ENCODE results near the gene CDHR3. TPM values are rescaled to one million over a fixed set of nuclear protein-coding genes. Genes with fewer than 3 reads are reported as not detected.

The CDHR3 gene
- total RNA-seq, 1 experiment from 2014 or later = 9.2 TPM

DNA sequence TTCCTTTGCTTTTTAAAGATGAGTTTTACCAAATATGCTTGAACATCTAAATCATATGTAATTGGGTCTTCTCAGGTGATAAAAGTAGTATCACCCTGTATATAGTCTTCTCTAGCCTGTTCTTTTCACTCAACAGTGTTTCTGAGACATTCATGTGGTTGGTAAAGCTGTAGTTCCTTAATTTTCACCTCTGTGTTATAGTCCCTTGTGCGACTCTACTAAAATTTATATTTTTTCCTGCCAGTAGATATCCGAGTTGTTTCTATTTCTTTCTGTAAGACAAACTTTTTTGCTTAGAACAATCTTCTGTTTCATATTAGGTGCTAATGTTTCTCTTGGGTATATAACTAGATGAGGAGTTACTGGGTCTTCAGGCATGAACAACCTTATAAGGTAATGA lies 113.5 kb downstream of the CDHR3 start:
- ChIA-PET CTCF (no interaction called here), POLR2A (no interaction called here)
- TF ChIP-seq, protein P1, sequence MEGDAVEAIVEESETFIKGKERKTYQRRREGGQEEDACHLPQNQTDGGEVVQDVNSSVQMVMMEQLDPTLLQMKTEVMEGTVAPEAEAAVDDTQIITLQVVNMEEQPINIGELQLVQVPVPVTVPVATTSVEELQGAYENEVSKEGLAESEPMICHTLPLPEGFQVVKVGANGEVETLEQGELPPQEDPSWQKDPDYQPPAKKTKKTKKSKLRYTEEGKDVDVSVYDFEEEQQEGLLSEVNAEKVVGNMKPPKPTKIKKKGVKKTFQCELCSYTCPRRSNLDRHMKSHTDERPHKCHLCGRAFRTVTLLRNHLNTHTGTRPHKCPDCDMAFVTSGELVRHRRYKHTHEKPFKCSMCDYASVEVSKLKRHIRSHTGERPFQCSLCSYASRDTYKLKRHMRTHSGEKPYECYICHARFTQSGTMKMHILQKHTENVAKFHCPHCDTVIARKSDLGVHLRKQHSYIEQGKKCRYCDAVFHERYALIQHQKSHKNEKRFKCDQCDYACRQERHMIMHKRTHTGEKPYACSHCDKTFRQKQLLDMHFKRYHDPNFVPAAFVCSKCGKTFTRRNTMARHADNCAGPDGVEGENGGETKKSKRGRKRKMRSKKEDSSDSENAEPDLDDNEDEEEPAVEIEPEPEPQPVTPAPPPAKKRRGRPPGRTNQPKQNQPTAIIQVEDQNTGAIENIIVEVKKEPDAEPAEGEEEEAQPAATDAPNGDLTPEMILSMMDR (IDR thresholded peaks at IDR 0.05; ENCODE audit: insufficient read depth in 1 of 2, low read depth in 1 of 2, low read length in 1 of 2, severe bottlenecking in 1 of 2, unreplicated experiment in 1 of 2) = no peak
- Mint-ChIP-seq H3K27ac (ENCODE audit: unreplicated experiment) (no peak overlapping the region), H3K9me3 (ENCODE audit: unreplicated experiment) (no peaks in the 10 kb centered on the region), H3K4me1 (ENCODE audit: low read depth, unreplicated experiment) (peaks cover 28% of the 10 kb centered on the region), H3K27me3 (ENCODE audit: insufficient read depth, unreplicated experiment) (no peaks in the 10 kb centered on the region), H3K4me3 (ENCODE audit: unreplicated experiment) (no peak overlapping the region), H3K36me3 (ENCODE audit: insufficient read depth, unreplicated experiment) (peaks cover 18% of the 10 kb centered on the region)
- Histone ChIP-seq H3K36me3 (ENCODE audit: control insufficient read depth, insufficient read depth, low read length) (no peaks in the 10 kb centered on the region), H3K4me1 (peaks cover 28% of the 10 kb centered on the region), H3K27me3 (replicated peaks; ENCODE audit: control insufficient read depth, insufficient read depth, low read length) (no peaks in the 10 kb centered on the region), H3K9me3 (no peaks in the 10 kb centered on the region), H3K4me3 (ENCODE audit: low read depth, low read length) (no peak overlapping the region)
- BruUV-seq (replicated peaks) = no TSS peak
- DNase-seq = no peak
- intact Hi-C loops (cut with micrococcal nuclease; ENCODE audit: unreplicated experiment) = no loop called here

DNA sequence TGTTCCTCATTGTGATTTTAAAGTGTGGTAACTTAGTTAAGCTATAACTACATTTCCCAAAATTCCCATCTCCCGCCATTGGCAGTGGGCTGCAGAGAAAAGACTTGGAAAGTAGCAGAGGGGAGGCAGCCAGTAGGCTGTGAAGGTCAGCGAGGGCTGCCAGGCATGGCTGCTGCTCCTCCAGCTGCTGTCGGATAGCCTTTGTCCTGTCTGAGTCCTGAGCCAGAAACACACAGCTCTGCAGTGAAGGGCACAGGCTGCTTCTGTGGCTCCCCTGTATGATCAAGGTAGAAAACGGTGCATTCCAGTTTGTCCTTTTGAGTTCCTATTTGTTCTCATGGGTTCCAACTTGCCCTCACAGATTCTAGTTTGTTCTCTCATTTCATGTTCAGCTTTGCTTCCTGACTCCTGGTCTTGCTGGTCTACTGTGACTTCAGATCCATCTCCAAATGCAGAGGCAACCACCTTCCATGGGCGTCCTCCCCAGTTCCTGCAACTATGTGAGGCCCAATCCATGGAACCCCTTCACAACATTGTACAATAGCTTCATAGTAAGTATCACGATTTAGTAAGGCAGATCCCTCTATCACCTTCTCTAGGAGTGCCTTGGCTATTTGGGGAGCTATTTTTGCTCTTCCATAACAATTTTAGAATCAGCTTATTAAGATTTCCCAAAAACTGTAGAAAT lies 117.4 kb downstream of the CDHR3 start:
- CTCF ChIA-PET = no interaction called here
- no peaks in the 10 kb centered on the region for H3K36me3 ChIP-seq (ENCODE audit: control insufficient read depth, insufficient read depth, low read length)
- intact Hi-C loops (cut with micrococcal nuclease; ENCODE audit: unreplicated experiment) = no loop called here
- H3K4me1 Mint-ChIP-seq (ENCODE audit: low read depth, unreplicated experiment) = peaks cover 7% of the 10 kb centered on the region
- no TSS peak for BruUV-seq (replicated peaks)
- H3K9me3 Mint-ChIP-seq (ENCODE audit: unreplicated experiment) = no peaks in the 10 kb centered on the region
- peaks cover 18% of the 10 kb centered on the region for H3K36me3 Mint-ChIP-seq (ENCODE audit: insufficient read depth, unreplicated experiment)
- no peak overlapping the region for H3K27ac Mint-ChIP-seq (ENCODE audit: unreplicated experiment)
- no peak overlapping the region for H3K4me3 ChIP-seq (ENCODE audit: low read depth, low read length)
- POLR2A ChIA-PET = no interaction called here
- no peaks in the 10 kb centered on the region for H3K27me3 Mint-ChIP-seq (ENCODE audit: insufficient read depth, unreplicated experiment)
- no peak overlapping the region for H3K4me3 Mint-ChIP-seq (ENCODE audit: unreplicated experiment)
- TF ChIP-seq, protein P1 (IDR thresholded peaks at IDR 0.05; ENCODE audit: insufficient read depth in 1 of 2, low read depth in 1 of 2, low read length in 1 of 2, severe bottlenecking in 1 of 2, unreplicated experiment in 1 of 2) = no peak
- no peaks in the 10 kb centered on the region for H3K27me3 ChIP-seq (replicated peaks; ENCODE audit: control insufficient read depth, insufficient read depth, low read length)
- no peaks in the 10 kb centered on the region for H3K4me1 ChIP-seq
- H3K9me3 ChIP-seq = no peaks in the 10 kb centered on the region
- DNase-seq = no peak

GRCh38 chr7:106082087-106082854 lies 119.2 kb downstream of the CDHR3 start:
- no peak for DNase-seq
- H3K9me3 ChIP-seq = no peaks in the 10 kb centered on the region
- intact Hi-C loops (cut with micrococcal nuclease; ENCODE audit: unreplicated experiment) = no loop called here
- H3K4me3 Mint-ChIP-seq (ENCODE audit: unreplicated experiment) = no peak overlapping the region
- ChIA-PET POLR2A (no interaction called here), CTCF (no interaction called here)
- no peak overlapping the region for H3K4me3 ChIP-seq (ENCODE audit: low read depth, low read length)
- TF ChIP-seq, protein P1 (IDR thresholded peaks at IDR 0.05; ENCODE audit: insufficient read depth in 1 of 2, low read depth in 1 of 2, low read length in 1 of 2, severe bottlenecking in 1 of 2, unreplicated experiment in 1 of 2) = no peak
- no peaks in the 10 kb centered on the region for H3K4me1 ChIP-seq
- no TSS peak for BruUV-seq (replicated peaks)
- H3K36me3 Mint-ChIP-seq (ENCODE audit: insufficient read depth, unreplicated experiment) = peaks cover 22% of the 10 kb centered on the region
- H3K27me3 ChIP-seq (replicated peaks; ENCODE audit: control insufficient read depth, insufficient read depth, low read length) = no peaks in the 10 kb centered on the region
- no peaks in the 10 kb centered on the region for H3K27me3 Mint-ChIP-seq (ENCODE audit: insufficient read depth, unreplicated experiment)
- no peaks in the 10 kb centered on the region for H3K9me3 Mint-ChIP-seq (ENCODE audit: unreplicated experiment)
- H3K36me3 ChIP-seq (ENCODE audit: control insufficient read depth, insufficient read depth, low read length) = no peaks in the 10 kb centered on the region; the same call in 1 of the 2 replicates
- no peak overlapping the region for H3K27ac Mint-ChIP-seq (ENCODE audit: unreplicated experiment)
- H3K4me1 Mint-ChIP-seq (ENCODE audit: low read depth, unreplicated experiment) = peaks cover 7% of the 10 kb centered on the region

Other genes starting within 250 kb of the CDHR3 start
- gene ATXN7L1, start 86.7 kb upstream of the CDHR3 start, total RNA-seq (2022) = 14.1 and 18.2 TPM in 2 replicates
- gene SYPL1, start 149.0 kb downstream of the CDHR3 start, total RNA-seq (2022) = 78.7 and 81.0 TPM in 2 replicates